Vagina (tissue), 2 donors: ENCODE measurements around the gene TULP1. TPM values are rescaled to one million over a fixed set of nuclear protein-coding genes. Genes with fewer than 3 reads are reported as not detected.

ENCODE experiments used
- DNase-seq, 2 donors: peaks; one replicate each; pipeline ENCODE4 v3.0.0-alpha.2; 2017; ENCODE audit errors: extremely low spot score in 2 of 2
- H3K27ac ChIP-seq: fragments of 200-600 bp; sonication (generic); one replicate; pipeline ENCODE4 v1.5.1; 2019
- H3K27me3 ChIP-seq: fragments of 200-600 bp; sonication (generic); one replicate; pipeline ENCODE4 v1.5.1; 2019
- H3K36me3 ChIP-seq, 2 donors: fragments of 200-600 bp; sonication (generic); one replicate each; pipeline ENCODE4 v1.5.1; 2017 to 2019
- H3K4me1 ChIP-seq: fragments of 200-600 bp; sonication (generic); one replicate; pipeline ENCODE4 v1.5.1; 2019
- H3K4me3 ChIP-seq, 2 donors: fragments of 200-600 bp; sonication (generic); 1 replicate in 1 of 2; 2 replicates in 1 of 2; pipeline ENCODE4 v1.5.1; 2016 to 2019
- H3K9me3 ChIP-seq: fragments of 200-600 bp; sonication (generic); one replicate; pipeline ENCODE4 v1.5.1; 2019
- POLR2A ChIP-seq, 2 donors: fragments of 450-650 bp; IDR thresholded peaks; one replicate each; pipeline ENCODE4 v1.6.1; 2017; ENCODE audit warnings: antibody characterized with exemption in 2 of 2, mild to moderate bottlenecking in 2 of 2, moderate library complexity in 2 of 2
- POLR2AphosphoS5 ChIP-seq, 2 donors: sonication (generic); formaldehyde crosslinking; IDR thresholded peaks; one replicate each; pipeline ENCODE4 v1.9.0; 2017; ENCODE audit warnings: antibody characterized with exemption in 2 of 2, mild to moderate bottlenecking in 2 of 2, low read depth in 1 of 2; ENCODE audit not compliant: insufficient read depth in 1 of 2
- intact Hi-C: fragments of 100-400 bp; cut with DNase I; formaldehyde crosslinking; loops from one replicate; pipeline ENCODE4 v1.15.1; 2023
- total RNA-seq: library from RNA; depleted of rRNA; stranded (reverse); fragments of >200 nt; gene quantifications from one replicate; pipeline ENCODE4 v1.2.3, GENCODE V29; 2016
- TF ChIP-seq, protein P1 (sequence below), 3 experiments: fragments of 450-650 bp in 2 of 3; fragments of 200-600 bp in 1 of 3; sonication (generic) in 1 of 3; IDR thresholded peaks; one replicate each; pipeline ENCODE4 v1.5.1; 2017 to 2019; ENCODE audit warnings: antibody characterized with exemption in 3 of 3, mild to moderate bottlenecking in 2 of 3, moderate library complexity in 2 of 3

Gene TULP1
- total RNA-seq, 1 donor from 2014 or later: not detected

DNA sequence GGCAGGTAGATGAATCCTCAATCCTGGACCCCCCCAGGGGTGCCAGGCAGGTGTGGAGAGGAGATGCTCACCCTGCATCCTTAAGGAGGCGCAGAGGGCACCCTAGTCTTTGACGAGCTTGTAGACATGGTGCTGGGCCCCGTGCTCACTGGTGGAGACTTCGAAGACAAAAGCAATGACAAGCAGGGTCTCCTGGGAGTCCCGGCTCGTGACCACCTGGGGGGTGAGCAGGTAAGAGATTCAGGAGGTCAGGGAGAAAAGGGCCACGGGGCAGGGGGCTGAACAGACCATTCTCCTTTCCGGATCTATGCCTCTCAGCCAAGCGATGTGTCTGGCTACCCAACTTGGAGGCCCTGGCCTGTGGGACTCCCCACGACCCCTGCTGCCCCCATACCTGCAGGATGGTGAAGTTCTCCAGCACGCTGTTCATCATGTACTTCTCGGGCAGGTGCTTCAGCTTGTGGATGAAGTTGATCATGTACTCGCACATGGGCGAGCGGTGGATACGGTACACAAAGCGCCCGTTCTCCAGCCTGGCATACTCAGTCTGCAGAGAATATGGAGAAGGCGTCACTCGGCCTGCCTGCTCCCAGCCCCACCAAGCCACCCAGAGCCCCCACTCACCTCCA, 37.6 kb downstream of the TULP1 start:
- peaks cover 0 to 62% of the 10 kb centered on the region in 2 donors for H3K36me3 ChIP-seq
- intact Hi-C loops: no loop called here
- TF ChIP-seq POLR2A (IDR thresholded peaks at IDR 0.05) (no peak), POLR2AphosphoS5 (IDR thresholded peaks at IDR 0.05; ENCODE audit: insufficient read depth in 1 of 2, low read depth in 1 of 2) (no peak)
- TF ChIP-seq, protein P1, sequence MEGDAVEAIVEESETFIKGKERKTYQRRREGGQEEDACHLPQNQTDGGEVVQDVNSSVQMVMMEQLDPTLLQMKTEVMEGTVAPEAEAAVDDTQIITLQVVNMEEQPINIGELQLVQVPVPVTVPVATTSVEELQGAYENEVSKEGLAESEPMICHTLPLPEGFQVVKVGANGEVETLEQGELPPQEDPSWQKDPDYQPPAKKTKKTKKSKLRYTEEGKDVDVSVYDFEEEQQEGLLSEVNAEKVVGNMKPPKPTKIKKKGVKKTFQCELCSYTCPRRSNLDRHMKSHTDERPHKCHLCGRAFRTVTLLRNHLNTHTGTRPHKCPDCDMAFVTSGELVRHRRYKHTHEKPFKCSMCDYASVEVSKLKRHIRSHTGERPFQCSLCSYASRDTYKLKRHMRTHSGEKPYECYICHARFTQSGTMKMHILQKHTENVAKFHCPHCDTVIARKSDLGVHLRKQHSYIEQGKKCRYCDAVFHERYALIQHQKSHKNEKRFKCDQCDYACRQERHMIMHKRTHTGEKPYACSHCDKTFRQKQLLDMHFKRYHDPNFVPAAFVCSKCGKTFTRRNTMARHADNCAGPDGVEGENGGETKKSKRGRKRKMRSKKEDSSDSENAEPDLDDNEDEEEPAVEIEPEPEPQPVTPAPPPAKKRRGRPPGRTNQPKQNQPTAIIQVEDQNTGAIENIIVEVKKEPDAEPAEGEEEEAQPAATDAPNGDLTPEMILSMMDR (IDR thresholded peaks at IDR 0.05): no peak
- no peak overlapping the region for H3K4me3 ChIP-seq
- no peaks in the 10 kb centered on the region for H3K9me3 ChIP-seq
- H3K27me3 ChIP-seq: no peaks in the 10 kb centered on the region
- H3K27ac ChIP-seq: no peak overlapping the region
- no peak for DNase-seq
- peaks cover 28% of the 10 kb centered on the region for H3K4me1 ChIP-seq

DNA sequence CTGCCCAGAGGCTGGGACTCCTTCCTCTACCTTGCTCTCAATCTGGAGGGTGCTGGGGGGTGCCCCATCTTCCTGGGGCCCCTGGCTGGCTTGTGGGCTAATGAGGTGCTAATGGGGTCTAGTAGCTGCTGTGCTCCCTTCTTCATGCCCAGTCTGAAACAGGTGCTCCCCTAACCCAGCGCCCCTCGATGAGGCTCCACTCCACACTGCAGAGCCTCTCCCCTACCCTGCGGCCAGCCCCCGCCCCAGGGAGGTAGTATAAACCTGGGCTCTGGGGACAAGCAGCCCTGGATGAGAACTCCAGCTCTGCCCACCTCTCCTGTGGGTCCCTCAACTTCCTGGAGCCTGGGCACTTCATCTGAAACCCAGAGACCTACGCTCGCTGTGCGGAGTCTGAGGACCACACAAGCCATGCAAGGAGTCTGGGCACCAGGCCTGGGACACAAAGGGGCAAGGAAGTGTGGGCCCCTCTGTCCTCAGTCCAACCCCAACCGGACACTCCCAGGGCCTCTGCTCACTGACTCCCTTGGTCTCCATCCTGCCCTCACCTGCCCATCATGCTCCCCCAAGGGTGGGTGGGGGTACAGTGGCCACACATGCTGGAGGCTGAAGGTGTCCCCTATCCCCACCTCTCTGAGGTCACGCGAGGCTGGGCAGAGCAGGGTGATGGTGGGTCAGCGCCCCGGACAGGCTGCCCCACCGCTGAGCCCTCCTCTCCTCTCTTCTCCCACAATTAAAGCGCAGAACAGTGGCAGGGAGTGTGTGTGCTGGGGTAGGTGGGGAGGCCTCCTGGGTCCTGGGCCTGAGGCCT, 38.4 kb downstream of the TULP1 start:
- no peak for DNase-seq
- Histone ChIP-seq H3K36me3 (peaks cover 0 to 60% of the 10 kb centered on the region in 2 donors), H3K9me3 (no peaks in the 10 kb centered on the region), H3K27ac (no peak overlapping the region), H3K4me1 (peaks cover 35% of the 10 kb centered on the region), H3K27me3 (no peaks in the 10 kb centered on the region), H3K4me3 (no peak overlapping the region)
- intact Hi-C loops: no loop called here
- TF ChIP-seq POLR2AphosphoS5 (IDR thresholded peaks at IDR 0.05; ENCODE audit: insufficient read depth in 1 of 2, low read depth in 1 of 2) (no peak), POLR2A (IDR thresholded peaks at IDR 0.05) (no peak)
- TF ChIP-seq, protein P1 (IDR thresholded peaks at IDR 0.05): no peak

DNA sequence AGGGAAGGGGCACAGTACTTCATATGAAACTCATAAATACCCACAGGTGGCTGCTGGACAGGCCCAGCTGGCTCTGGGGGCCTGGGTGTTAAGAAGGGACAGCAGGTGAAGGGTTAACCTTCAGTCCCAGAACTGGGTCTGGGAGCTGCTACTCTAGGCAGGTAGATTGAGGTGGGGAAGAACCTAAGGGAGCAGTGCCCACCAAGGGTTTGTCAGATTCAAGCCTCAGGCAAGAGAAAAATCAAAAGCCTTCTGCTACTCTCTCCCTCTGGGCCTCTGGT, 38.9 kb downstream of the TULP1 start:
- no peak for TF ChIP-seq POLR2AphosphoS5 (IDR thresholded peaks at IDR 0.05; ENCODE audit: insufficient read depth in 1 of 2, low read depth in 1 of 2)
- TF ChIP-seq, protein P1 (IDR thresholded peaks at IDR 0.05): no peak
- no peak for TF ChIP-seq POLR2A (IDR thresholded peaks at IDR 0.05)
- Histone ChIP-seq H3K36me3 (peaks cover 0 to 55% of the 10 kb centered on the region in 2 donors), H3K4me1 (peaks cover 39% of the 10 kb centered on the region), H3K9me3 (no peaks in the 10 kb centered on the region), H3K27me3 (no peaks in the 10 kb centered on the region), H3K27ac (no peak overlapping the region), H3K4me3 (no peak overlapping the region)
- intact Hi-C loops: no loop called here
- DNase-seq: no peak

DNA sequence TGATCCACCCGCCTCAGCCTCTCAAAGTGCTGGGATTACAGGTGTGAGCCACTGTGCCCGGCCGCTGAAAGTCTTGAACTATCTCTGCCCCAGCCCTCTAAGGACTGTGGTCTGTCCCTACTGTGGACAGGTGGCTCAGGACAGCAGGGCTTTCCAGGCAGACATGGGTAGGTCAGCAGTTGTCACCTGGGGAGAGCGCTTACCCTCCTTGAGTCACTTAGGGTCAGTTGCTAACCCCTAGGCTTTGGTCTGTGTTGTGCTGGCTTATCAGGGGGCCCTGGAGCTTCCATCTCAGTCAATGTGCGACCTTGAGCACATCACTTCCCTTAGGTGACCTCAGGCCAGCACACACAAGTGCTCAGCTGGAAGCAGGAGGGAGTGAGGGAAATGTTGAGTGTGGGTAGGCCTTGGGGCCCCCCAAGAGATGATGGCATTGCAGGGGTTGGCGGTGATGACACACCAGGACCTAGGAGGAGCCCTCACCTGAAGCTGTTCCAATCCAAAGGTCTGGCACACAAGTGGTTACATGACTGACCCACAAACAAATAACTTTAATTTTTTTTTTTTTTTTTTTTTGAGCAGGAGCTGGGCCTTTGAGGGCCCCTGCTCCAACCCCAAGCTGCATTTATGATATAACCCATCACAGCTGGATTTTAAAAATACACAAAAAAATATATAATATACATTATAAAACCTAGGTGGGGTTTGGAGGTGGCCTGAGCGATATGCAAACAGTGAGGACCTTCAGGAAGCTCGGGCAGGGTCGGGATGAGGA, 39.4 kb downstream of the TULP1 start:
- H3K4me1 ChIP-seq: peaks cover 39% of the 10 kb centered on the region
- intact Hi-C loops: no loop called here
- TF ChIP-seq POLR2A (IDR thresholded peaks at IDR 0.05): no peak
- TF ChIP-seq, protein P1 (IDR thresholded peaks at IDR 0.05): no peak
- TF ChIP-seq POLR2AphosphoS5 (IDR thresholded peaks at IDR 0.05; ENCODE audit: insufficient read depth in 1 of 2, low read depth in 1 of 2): no peak
- H3K9me3 ChIP-seq: no peaks in the 10 kb centered on the region
- H3K27ac ChIP-seq: no peak overlapping the region
- H3K4me3 ChIP-seq: no peak overlapping the region
- H3K36me3 ChIP-seq: peaks cover 0 to 52% of the 10 kb centered on the region in 2 donors
- no peak for DNase-seq
- H3K27me3 ChIP-seq: no peaks in the 10 kb centered on the region
